Fibroblast of lung (primary cell): ENCODE results near the gene MPDZ. TPM values are rescaled to one million over a fixed set of nuclear protein-coding genes. Genes with fewer than 3 reads are reported as not detected.

Experiments
- DNase-seq, 2 donors: peaks; one replicate each; pipeline versions ENCODE4 v3.0.0 to v3.0.0-alpha.2; 2010; ENCODE audit warnings: low read depth in 2 of 2
- H2AFZ ChIP-seq: 2 replicates; pipeline ENCODE4 v1.5.1; 2012; ENCODE audit warnings: low read length, control low read depth, inconsistent platforms
- H3K27ac ChIP-seq: 2 replicates; pipeline ENCODE4 v1.5.1; 2011; ENCODE audit warnings: low read length, control low read depth; ENCODE audit not compliant: insufficient read depth
- H3K27me3 ChIP-seq: 2 replicates; pipeline ENCODE4 v1.5.1; 2011; ENCODE audit warnings: mild to moderate bottlenecking, low read length; ENCODE audit not compliant: control insufficient read depth, insufficient read depth
- H3K36me3 ChIP-seq: 2 replicates; pipeline ENCODE4 v1.5.1; 2011; ENCODE audit warnings: low read length; ENCODE audit not compliant: control insufficient read depth, insufficient read depth
- H3K4me1 ChIP-seq: 2 replicates; pipeline ENCODE4 v1.5.1; 2011; ENCODE audit warnings: low read length; ENCODE audit not compliant: control insufficient read depth, insufficient read depth; ENCODE audit errors: extremely low read depth
- H3K4me2 ChIP-seq: 2 replicates; pipeline ENCODE4 v1.5.1; 2011; ENCODE audit warnings: low read length, control low read depth; ENCODE audit not compliant: insufficient read depth; ENCODE audit errors: extremely low read depth
- H3K4me3 ChIP-seq, 4 experiments: fragments of 200-600 bp in 1 of 4; sonication (generic) in 1 of 4; replicated peaks in 1 of 4; 2 replicates each; pipeline ENCODE4 v1.5.1; 2011 to 2016; ENCODE audit warnings: low read length in 4 of 4, low read depth in 3 of 4, mild to moderate bottlenecking in 3 of 4, control low read depth in 2 of 4, inconsistent platforms in 1 of 4, mixed read lengths in 1 of 4; ENCODE audit not compliant: insufficient read depth in 1 of 4; ENCODE audit errors: control extremely low read depth in 1 of 4
- H3K79me2 ChIP-seq: 2 replicates; pipeline ENCODE4 v1.5.1; 2012; ENCODE audit warnings: mild to moderate bottlenecking, low read length, inconsistent platforms; ENCODE audit not compliant: control insufficient read depth, insufficient read depth
- H3K9ac ChIP-seq: 2 replicates; pipeline ENCODE4 v1.5.1; 2011; ENCODE audit warnings: mild to moderate bottlenecking, low read length, control low read depth; ENCODE audit not compliant: insufficient read depth
- H3K9me3 ChIP-seq: 2 replicates; pipeline ENCODE4 v1.5.1; 2012; ENCODE audit warnings: low read depth, low read length; ENCODE audit not compliant: control insufficient read depth, insufficient read depth
- H4K20me1 ChIP-seq: 2 replicates; pipeline ENCODE4 v1.5.1; 2011; ENCODE audit warnings: low read length; ENCODE audit not compliant: control insufficient read depth, insufficient read depth; ENCODE audit errors: extremely low read depth
- EZH2 ChIP-seq: IDR thresholded peaks from 2 replicates; pipeline ENCODE4 v1.5.1; 2012; ENCODE audit warnings: low read length, control low read depth, mild to moderate bottlenecking; ENCODE audit errors: missing control alignments
- polyA plus RNA-seq, 2 donors: library from polyadenylated mRNA; depleted of rRNA in 1 of 2; stranded (reverse) in 1 of 2; unstranded in 1 of 2; fragments of >200 nt; gene quantifications; 2 replicates each; pipeline ENCODE4 v1.2.1, GENCODE V29; 2011 to 2012; ENCODE audit warnings: missing spikeins in 1 of 2
- total RNA-seq: library from RNA; depleted of rRNA; stranded (reverse); fragments of >200 nt; gene quantifications from 2 replicates; pipeline ENCODE4 v1.2.1, GENCODE V29; 2014
- TF ChIP-seq, protein P1 (sequence below), 2 donors: IDR thresholded peaks in 1 of 2; conservative IDR thresholded peaks in 1 of 2; 1 replicate in 1 of 2; 2 replicates in 1 of 2; pipeline ENCODE4 v1.5.1; 2011 to 2012; ENCODE audit warnings: low read length in 2 of 2, control low read depth in 1 of 2, inconsistent platforms in 1 of 2, low read depth in 1 of 2, mild to moderate bottlenecking in 1 of 2

The MPDZ gene
- total and polyA plus RNA-seq, 2 donors (not counting 1 experiment from before 2014, with no cell fraction given): 28.9 to 66.9 TPM

DNA sequence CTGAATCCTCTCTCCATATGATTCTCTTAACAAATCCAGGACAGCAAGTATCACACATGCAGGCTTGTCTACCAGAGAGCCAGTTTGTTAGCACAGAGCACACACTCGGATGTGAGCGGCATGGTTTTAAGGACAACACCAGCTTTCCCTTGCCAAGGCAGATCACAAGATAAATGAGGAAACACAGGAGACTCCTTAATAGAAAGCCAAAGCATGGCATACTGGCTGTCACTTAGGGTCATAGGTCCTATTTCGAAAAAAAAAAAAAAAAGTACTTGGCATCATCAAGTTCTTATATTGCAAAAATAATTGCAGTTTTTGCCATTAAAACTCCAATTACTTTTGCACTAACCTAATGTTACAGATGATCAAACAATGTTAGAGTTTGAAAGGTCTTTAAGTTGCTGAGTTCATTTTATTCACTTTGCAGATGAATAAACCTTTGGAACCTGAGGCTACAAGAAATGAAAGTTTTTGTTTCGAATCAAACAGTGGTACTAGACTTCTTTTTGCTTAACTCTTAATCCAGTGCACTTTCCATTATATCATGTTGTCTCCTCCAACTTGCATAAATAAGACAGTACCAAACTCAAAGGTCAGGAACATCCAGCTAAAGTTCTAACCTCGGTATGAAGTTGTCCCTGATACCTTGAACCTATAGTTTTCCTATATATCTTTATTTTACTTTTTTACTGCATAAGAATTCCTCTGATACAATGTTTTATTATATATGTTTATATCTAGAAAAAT is 138.5 kb downstream of the MPDZ start:
- H3K9me3 ChIP-seq: no peaks in the 10 kb centered on the region
- H3K4me2 ChIP-seq: peak overlapping the region; percentile 11
- no peak for TF ChIP-seq EZH2
- TF ChIP-seq, protein P1, sequence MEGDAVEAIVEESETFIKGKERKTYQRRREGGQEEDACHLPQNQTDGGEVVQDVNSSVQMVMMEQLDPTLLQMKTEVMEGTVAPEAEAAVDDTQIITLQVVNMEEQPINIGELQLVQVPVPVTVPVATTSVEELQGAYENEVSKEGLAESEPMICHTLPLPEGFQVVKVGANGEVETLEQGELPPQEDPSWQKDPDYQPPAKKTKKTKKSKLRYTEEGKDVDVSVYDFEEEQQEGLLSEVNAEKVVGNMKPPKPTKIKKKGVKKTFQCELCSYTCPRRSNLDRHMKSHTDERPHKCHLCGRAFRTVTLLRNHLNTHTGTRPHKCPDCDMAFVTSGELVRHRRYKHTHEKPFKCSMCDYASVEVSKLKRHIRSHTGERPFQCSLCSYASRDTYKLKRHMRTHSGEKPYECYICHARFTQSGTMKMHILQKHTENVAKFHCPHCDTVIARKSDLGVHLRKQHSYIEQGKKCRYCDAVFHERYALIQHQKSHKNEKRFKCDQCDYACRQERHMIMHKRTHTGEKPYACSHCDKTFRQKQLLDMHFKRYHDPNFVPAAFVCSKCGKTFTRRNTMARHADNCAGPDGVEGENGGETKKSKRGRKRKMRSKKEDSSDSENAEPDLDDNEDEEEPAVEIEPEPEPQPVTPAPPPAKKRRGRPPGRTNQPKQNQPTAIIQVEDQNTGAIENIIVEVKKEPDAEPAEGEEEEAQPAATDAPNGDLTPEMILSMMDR (conservative IDR thresholded peaks at IDR 0.05 in 1 of 2, IDR thresholded peaks at IDR 0.05 in 1 of 2; ENCODE audit: low read depth in 1 of 2, low read length in 2 of 2): no peak
- H3K27me3 ChIP-seq: no peaks in the 10 kb centered on the region
- no peak overlapping the region for H3K4me3 ChIP-seq
- H3K4me1 ChIP-seq: peaks cover 2% of the 10 kb centered on the region
- no peaks in the 10 kb centered on the region for H3K79me2 ChIP-seq
- H3K9ac ChIP-seq: no peak overlapping the region
- H3K36me3 ChIP-seq: no peaks in the 10 kb centered on the region
- no peak overlapping the region for H3K27ac ChIP-seq
- H2AFZ ChIP-seq: no peak overlapping the region
- DNase-seq: peak; percentile 5 to 30
- H4K20me1 ChIP-seq: no peaks in the 10 kb centered on the region

DNA sequence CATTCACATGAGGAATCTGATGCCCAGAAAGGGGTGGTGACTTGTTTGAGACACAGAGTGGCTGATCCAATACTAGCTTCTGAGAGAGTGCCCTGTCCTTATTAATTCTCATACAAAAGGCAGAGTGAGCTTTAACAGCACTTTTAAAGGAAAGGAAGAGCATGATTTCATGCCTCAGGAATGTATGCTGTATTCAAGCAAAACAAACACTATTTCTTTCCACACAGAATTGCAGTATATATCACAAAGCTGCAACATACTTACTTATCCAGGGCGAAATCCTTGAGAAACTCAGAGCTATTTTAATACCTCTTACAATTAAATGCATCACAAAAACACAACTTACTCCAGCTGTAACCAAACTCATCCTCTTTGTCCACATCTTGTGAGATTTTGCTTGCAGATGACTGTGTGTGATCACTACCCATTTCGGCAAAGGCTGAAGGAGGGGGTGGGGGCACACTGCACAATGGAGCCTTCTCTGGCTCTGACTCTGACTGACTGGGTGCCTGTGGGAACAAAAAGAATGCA is 139.8 kb downstream of the MPDZ start:
- Histone ChIP-seq H2AFZ (peak overlapping the region; percentile 34), H3K36me3 (no peaks in the 10 kb centered on the region), H3K27me3 (no peaks in the 10 kb centered on the region), H3K27ac (peak overlapping the region; percentile 60), H3K9ac (no peak overlapping the region), H3K79me2 (no peaks in the 10 kb centered on the region), H3K4me3 (peak overlapping the region in 3 of 4 experiments; percentile 3 to 47 (median 12)), H3K4me1 (peaks cover 2% of the 10 kb centered on the region), H3K4me2 (peak overlapping the region; percentile 91), H4K20me1 (no peaks in the 10 kb centered on the region), H3K9me3 (no peaks in the 10 kb centered on the region)
- DNase-seq: peak; percentile 90 to 91
- no peak for TF ChIP-seq EZH2
- TF ChIP-seq, protein P1 (conservative IDR thresholded peaks at IDR 0.05 in 1 of 2, IDR thresholded peaks at IDR 0.05 in 1 of 2; ENCODE audit: low read depth in 1 of 2, low read length in 2 of 2): no peak

DNA sequence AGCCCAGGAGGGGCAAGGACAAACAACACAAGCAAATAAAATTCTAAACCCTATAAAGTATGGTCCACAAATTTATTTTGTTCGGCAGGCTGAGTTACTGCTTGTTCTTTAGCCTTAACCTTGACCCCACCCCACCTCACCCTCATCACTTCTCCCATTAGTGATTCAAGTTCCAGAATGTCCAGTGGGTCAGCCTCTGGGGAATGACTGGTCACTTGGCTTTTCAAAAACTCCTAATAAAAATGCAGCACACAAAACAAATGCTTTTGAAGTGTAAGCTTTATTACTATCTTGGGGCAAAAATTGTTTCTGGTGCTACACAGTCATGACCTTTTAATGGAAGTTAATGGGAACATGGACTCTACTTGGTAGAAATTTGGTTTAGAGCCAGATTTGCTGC is 142.1 kb downstream of the MPDZ start:
- Histone ChIP-seq H3K79me2 (no peaks in the 10 kb centered on the region), H2AFZ (no peak overlapping the region), H3K4me3 (no peak overlapping the region), H3K4me1 (peaks cover 2% of the 10 kb centered on the region), H3K27me3 (no peaks in the 10 kb centered on the region), H3K9me3 (no peaks in the 10 kb centered on the region), H3K27ac (no peak overlapping the region), H3K9ac (no peak overlapping the region), H3K4me2 (no peak overlapping the region), H3K36me3 (no peaks in the 10 kb centered on the region), H4K20me1 (no peaks in the 10 kb centered on the region)
- TF ChIP-seq EZH2: no peak
- TF ChIP-seq, protein P1 (conservative IDR thresholded peaks at IDR 0.05 in 1 of 2, IDR thresholded peaks at IDR 0.05 in 1 of 2; ENCODE audit: low read depth in 1 of 2, low read length in 2 of 2): no peak
- DNase-seq: no peak
